OCI-M2 (cell line): ENCODE results near the gene LILRB1.
A peak's percentile ranks its signal among the peaks of the same experiment; 100 is the strongest.
"Not testable (repeated sequence)": the region's sequence is repeated elsewhere in the genome, so short reads cannot be mapped to it uniquely, and the experiment has no call there.

Source experiments
- DNase-seq: peaks from one replicate; lab custom pipeline; 2025; ENCODE audit not compliant: unreplicated experiment; lab: John Stamatoyannopoulos, UW

The LILRB1 gene

DNA sequence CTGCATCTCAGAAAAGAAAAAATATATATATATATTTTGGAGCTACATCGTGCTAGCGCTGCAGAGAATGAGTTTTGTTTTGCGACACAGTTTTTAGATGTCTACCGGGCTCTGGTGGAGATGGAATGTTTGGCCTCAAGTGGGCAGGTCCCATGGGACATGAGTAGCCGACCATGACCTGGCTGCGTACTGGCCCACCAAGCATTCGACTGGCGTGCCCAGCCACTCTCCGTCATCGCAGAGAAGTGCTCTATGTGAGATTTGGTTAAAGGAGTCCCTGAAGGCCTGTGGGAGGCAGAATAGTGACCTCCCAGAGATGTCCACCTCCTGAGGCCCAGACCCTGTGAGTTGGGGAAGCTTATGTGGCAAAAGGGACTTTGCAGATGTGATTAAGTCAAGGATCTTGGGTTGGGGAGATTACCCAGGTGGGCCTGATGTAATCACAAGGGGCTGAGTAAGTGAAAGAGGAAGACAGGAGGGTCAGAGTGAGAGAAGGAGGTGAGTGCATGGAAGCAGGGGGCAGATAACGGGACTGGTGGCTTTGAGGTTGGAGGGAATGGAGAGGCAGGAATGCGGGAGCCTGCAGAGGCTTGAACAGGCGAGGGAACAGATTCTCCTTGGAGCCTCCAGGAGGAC is 31.7 kb downstream of the LILRB1 start:
- DNase-seq, result no peak

DNA sequence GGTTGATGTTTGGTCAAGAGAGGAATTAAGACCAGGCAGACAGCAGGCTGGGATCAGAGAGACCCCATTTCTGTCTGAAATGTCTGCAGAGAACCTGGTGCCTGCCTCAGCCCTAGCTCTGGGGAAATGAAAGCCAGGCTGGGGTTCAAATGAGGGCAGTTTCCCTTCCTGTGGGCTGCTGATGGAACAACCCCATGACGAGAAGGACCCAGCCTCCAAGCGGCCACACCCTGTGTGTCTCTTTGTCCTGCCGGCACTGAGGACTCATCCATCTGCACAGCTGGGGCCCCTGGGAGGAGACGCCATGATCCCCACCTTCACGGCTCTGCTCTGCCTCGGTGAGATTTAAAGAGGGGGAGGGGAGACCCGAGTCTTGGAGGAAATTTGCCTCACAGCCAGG is 32.4 kb downstream of the LILRB1 start, which contains the start of gene LILRB4:
Gene LILRB4 (plus strand): TSS at position 256 of the 400 bp plus-strand sequence. CDS start 49 bp downstream, at position 305.
- no peak for DNase-seq

DNA sequence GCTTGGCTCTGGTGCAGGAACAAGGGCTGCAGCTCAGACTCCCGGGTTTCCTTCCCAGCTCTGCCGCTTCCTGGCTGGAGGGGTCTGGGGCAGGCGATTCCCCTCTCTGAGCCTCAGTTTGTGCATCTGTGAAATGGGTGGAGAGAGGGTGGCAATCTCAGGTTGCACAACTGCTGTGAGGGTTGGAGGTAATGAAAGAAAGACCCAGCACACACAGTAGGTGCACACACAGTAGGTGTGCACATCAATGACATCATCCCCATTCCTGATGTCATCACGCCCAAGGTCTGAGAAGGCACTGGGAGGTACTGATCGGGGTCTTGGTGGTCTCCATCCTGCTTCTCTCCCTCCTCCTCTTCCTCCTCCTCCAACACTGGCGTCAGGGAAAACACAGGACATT is 35.2 kb downstream of the LILRB1 start:
- no peak for DNase-seq

DNA sequence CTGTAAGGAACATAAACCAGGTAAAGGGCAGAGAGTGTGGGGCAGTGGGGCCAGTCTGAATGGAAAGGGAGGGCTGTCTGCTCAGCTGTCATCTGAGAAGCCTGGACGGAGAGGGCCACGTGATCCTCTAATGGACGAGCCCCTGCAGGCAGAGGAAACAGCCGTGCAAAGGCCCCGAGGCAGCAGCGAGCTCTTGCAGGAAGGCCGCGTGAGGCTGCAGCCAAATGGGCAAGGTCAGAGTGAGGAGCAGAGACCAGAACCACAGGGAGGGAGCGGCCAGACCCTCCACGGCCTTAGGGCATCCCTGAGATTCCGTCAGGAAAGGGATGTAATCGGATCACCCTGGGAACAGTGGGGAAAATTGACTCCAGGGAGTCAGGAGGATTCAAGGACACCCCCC is 36.9 kb downstream of the LILRB1 start:
- no peak for DNase-seq

DNA sequence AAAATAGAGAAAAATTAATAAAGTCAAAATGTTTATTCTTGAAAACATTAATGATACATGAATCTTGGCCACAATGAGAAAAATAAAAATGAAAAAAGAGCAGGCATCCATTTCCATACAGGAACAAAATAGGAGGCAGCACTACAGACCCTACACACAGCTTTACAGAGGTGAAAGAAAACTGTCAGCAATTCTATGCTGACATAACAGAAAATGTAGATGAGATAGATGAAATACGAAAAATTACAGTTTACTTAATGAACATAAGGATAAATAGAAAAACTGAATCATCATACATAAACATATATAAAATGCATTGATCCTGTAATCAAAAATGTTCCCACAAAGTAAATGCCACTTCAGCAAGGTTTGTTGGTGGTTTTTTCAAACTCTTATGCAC is 38.1 kb downstream of the LILRB1 start:
- DNase-seq, result no peak

DNA sequence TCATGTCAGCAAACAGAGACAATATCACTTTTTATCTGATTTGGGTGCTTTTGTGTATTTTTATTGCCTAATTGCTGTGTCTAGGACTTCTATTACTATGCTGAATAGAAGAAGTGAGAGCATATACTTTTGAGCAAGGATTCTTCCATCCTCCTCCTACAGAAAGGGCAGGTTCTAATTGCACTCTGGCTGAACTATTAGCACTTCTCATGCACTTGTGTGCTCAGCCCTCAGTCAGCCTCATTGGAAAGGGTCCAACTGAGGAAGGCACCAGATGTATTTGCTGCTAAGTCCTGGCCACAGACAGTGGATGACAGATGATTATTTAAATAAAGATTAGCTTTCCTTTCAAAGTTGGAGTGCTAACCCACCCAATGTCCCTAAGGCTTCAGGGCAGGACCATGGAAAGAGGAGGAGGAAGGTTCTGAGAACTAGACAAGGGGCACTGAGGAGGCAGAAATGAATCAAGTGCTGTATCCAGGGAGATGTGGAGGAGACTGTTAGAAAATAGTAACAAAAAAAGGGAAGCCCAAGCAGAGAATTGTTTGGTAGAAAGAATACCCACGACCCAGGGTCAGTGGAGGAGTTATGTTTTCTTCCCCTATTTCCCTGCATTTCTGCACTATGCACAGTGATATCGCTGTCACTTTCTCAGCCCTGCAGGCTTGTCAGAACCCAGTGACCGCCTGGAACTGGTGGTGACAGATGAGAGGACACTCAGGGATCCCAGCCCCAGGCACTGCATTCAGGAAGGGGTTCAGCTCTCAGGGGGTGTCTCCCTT is 40.5 kb downstream of the LILRB1 start:
- no peak for DNase-seq

DNA sequence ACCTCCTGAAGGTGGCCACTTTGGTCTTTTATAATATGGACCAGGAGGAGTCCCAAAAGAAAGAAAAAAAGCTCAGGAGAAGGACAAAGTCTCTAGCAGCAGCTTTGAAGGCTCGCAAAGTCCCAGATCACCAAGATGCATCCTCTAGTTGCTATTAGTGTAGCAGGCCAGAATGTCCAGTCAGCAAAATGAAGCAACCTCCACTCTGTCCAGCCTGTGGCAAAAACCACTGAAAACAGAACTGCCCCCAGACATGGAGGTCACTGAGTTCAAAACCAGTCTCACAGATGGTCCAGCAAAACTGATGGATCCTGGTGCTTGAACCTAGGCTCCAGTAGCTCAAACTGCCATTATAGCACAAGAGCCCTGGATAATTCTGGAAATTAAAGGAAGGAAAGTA is 42.9 kb downstream of the LILRB1 start:
- no peak for DNase-seq

DNA sequence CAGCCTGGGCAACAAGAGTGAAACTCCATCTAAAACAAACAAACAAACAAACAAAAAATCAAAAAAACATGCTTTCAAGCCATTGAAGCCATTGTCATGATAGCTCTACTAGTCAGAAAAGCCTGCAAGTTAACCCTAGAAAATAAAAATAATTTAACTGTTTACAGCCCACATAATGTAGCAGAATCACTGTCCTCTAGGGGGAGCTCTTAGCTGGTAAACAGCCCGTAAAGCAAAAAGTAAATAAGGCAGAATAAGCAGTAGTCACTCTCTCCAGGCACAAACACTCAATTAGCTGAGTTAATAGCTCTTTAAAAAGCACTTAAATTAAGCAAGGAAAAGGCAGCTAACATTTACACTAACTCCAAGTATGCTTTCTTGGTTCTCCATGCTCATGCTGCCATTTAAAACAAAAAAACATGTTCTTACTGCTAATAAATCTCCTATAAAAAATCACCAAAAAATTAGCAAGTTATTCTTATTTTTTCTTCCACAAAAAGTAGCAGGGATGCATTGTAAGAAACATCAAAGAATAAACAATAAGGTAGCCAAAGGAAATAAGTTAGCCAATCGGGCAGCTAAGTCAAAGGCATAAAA is 43.8 kb downstream of the LILRB1 start:
- DNase-seq, result no peak

DNA sequence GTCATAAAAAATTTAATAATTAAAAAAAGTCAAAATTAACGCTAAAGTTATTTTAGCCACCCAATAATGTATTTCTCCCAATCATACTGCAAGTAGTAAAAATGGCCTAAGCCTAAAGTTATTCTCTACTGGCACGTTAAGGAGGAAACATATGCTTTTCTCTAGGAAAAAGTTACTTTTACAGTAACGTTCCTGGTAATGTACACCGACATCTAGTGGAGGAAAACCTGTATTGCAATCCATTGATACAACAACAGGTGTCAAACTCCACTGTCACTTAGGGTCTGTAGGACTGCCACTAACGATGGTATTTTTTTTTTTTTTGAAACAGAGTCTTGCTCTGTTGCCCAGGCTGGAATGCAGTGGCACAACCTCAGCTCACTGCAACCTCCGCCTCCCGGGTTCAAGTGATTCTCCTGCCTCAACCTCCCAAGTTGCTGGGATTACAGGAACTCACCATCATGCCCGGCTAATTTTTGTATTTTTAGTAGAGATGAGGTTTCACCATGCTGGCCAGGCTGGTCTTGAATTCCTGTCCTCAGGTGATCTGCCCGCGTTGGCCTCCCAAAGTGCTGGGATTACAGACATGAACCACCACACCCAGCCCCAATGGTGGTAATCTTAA is 46.0 kb downstream of the LILRB1 start:
- peak; percentile 19 for DNase-seq

DNA sequence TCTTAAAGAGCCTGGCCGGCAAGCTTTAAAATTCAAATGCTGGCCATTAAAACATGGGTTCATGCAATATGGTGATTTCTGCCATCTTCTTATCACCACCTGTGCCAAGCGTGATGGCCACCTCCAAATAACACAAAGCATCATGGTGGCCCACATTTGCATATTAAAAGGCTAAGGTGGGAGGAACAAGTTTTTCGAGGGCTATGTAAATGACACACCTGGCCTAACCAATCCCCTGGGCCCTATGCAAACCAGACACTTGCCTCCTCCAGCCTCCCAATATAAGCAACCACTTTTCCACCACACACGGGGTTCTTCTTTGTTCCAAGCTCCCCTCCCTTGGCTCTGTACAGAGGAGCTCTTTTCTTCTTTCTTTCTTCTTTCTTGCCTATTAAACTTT is 46.9 kb downstream of the LILRB1 start:
- no peak for DNase-seq

DNA sequence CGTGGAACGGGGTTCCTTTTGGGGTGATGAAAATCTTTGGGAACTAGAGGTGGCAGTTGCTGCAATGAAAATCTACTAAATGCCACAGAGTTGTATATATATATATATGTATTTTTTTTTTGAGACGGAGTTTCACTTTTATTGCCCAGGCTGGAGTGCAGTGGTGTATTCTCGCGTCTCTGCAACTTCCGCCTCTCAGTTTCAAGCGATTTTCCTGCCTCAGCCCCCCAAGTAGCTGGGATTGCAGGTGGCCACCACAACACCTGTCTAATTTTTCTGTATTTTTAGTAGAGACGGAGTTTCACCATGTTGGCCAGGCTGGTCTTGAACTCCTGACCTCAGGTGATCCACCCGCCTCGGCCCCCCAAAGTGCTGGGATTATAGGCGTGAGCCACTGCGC is 51.3 kb downstream of the LILRB1 start:
- DNase-seq, result not testable (repeated sequence)

DNA sequence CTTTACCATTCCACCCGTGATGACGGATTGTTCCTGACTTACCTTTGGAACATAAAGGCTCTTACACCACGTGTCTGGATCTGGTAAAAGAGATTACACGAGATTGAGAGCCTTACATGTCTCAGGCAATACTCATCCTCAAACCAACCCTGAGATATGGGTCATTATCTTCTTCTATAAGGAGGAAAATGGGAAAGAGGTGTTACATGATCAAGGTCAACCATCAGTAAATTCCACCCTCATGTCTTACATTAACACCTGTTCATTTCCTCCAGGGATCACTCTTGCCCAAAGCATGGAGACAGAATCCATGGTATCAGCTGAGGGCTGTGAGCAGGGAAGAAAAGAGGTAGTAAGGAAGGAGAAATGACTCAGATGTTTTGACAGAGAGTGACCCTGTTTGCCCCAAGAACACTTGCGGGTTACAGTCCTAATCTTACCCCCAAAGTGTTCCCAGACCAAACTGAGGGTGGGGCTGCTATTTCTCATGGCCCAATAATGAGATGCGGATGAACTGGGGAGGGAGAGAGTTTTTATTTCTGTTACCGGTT is 52.1 kb downstream of the LILRB1 start:
- DNase-seq, result no peak

DNA sequence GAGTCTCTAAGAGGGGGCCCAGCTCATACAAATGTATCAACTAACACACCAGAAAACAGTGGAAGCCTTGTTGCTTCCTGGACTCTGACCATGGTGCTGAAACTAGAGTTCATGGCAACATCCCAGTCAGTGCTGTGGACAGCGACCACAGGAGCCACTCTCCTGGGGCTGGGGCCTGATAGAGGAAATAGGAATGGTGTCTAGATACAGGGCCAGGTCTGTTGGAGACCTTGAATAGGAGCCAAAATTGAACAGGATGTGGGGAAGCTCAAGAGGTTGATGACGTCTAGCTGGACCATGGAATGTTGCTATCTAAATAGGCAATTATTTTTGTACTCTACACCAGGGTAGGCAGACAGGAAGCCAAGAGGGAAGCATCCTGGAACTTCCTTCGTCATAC is 54.2 kb downstream of the LILRB1 start:
- no peak for DNase-seq
